ENCODE data around the gene CRCP. TPM values are rescaled to one million over a fixed set of nuclear protein-coding genes. Genes with fewer than 3 reads are reported as not detected.

Gene CRCP
- total RNA-seq, 4 donors from 2014 or later, result 20.6 to 48.6 (median 44.1) TPM

DNA sequence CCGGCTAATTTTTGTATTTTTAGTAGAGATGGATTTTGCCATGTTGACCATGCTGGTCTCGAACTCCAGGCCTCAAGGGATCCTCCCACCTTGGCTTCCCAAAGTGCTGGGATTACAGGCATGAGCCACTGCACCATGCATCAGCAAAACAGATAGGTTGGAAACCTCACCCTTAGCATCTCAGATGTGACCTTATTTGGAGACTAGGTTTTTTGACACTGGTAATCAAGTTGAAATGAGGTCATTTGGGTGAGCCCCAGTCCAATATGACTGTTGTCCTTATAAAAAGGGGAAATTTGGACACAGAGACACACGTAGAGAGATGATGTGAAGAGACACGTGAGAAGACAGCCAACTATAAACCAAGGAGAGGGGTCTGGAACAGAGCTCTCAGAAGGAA, 48.0 kb downstream of the CRCP start:
- Histone ChIP-seq H3K4me1 (no peaks in the 10 kb centered on the region), H3K36me3 (peaks cover 0 to 5% (median 0%) of the 10 kb centered on the region in 4 donors), H3K27me3 (no peaks in the 10 kb centered on the region), H3K9me3 (no peaks in the 10 kb centered on the region), H3K4me3 (no peak overlapping the region), H3K27ac (no peak overlapping the region)
- intact Hi-C loops (cut with DNase I; ENCODE audit: low total_unique reads), result no loop called here
- no peak for DNase-seq
- TF ChIP-seq, protein P1, sequence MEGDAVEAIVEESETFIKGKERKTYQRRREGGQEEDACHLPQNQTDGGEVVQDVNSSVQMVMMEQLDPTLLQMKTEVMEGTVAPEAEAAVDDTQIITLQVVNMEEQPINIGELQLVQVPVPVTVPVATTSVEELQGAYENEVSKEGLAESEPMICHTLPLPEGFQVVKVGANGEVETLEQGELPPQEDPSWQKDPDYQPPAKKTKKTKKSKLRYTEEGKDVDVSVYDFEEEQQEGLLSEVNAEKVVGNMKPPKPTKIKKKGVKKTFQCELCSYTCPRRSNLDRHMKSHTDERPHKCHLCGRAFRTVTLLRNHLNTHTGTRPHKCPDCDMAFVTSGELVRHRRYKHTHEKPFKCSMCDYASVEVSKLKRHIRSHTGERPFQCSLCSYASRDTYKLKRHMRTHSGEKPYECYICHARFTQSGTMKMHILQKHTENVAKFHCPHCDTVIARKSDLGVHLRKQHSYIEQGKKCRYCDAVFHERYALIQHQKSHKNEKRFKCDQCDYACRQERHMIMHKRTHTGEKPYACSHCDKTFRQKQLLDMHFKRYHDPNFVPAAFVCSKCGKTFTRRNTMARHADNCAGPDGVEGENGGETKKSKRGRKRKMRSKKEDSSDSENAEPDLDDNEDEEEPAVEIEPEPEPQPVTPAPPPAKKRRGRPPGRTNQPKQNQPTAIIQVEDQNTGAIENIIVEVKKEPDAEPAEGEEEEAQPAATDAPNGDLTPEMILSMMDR (IDR thresholded peaks at IDR 0.05), result no peak
- TF ChIP-seq POLR2A (IDR thresholded peaks at IDR 0.05), result no peak
- TF ChIP-seq POLR2AphosphoS5 (IDR thresholded peaks at IDR 0.05), result no peak
- no peak for TF ChIP-seq EP300 (IDR thresholded peaks at IDR 0.05; ENCODE audit: low read depth)
- in situ Hi-C loops (cut with MboI; ENCODE audit: low pct_ligation_motif_present in 1 of 4, low pct_unique_long_range_greater_than_20kb in 1 of 4, low sequenced_read_pairs in 3 of 4), result no loop called here
- WGBS, 2 donors (ENCODE audit: low coverage in 1 of 2), result 62 to 81% methylated on average over 3 to 4 of the region's 4 CpGs

DNA sequence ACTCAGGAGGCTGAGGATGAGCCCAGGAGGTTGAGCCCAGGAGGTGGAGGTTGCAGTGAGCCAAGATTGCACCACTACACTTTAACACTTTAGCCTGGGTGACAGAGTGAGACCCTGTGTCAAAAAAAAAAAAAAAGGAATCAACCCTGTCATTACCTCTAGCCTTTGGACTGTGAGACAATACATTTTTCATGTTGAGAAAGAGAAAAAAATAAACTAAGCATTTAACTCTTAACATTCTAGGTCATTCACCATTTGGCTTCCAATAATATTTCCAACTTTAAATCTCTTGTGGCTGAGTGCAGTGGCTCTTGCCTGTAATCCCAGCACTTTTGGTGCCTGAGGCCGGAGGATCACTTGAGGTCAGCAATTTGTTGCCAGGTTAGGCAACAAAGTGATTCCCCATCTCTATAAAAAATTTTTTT, 48.6 kb downstream of the CRCP start:
- H3K27me3 ChIP-seq, result no peaks in the 10 kb centered on the region
- in situ Hi-C loops (cut with MboI; ENCODE audit: low pct_ligation_motif_present in 1 of 4, low pct_unique_long_range_greater_than_20kb in 1 of 4, low sequenced_read_pairs in 3 of 4) (no loop called here), intact Hi-C loops (cut with DNase I; ENCODE audit: low total_unique reads) (no loop called here)
- DNase-seq, result no peak
- TF ChIP-seq, protein P1 (IDR thresholded peaks at IDR 0.05), result no peak
- TF ChIP-seq EP300 (IDR thresholded peaks at IDR 0.05; ENCODE audit: low read depth) (no peak), POLR2A (IDR thresholded peaks at IDR 0.05) (no peak), POLR2AphosphoS5 (IDR thresholded peaks at IDR 0.05) (no peak)
- H3K4me3 ChIP-seq, result no peak overlapping the region
- H3K4me1 ChIP-seq, result no peaks in the 10 kb centered on the region
- peaks cover 0 to 3% (median 0%) of the 10 kb centered on the region in 4 donors for H3K36me3 ChIP-seq
- no peak overlapping the region for H3K27ac ChIP-seq
- no peaks in the 10 kb centered on the region for H3K9me3 ChIP-seq
- 86 to 90% methylated on average over 1 of the region's 1 CpG for WGBS, 2 donors (ENCODE audit: low coverage in 1 of 2)

DNA sequence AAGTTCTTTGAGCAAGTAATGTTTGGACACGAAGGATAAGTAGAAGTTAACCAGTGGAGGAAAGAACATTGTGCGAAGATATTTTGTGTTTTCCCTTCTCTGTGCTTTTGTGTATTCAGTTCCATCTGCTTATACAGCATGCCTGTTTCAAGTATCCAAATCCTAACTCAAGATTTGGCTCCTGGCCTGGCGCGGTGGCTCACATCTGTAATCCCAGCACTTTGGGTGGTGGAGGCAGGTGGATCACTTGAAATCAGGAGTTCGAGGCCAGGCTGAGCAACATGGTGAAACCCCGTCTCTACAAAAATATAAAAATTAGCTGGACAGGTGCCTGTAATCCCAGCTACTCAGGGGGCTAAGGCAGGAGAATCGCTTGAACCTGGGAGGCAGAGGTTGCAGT, 49.7 kb downstream of the CRCP start:
- TF ChIP-seq, protein P1 (IDR thresholded peaks at IDR 0.05), result no peak
- no peak for TF ChIP-seq EP300 (IDR thresholded peaks at IDR 0.05; ENCODE audit: low read depth)
- no peak for TF ChIP-seq POLR2AphosphoS5 (IDR thresholded peaks at IDR 0.05)
- in situ Hi-C loops (cut with MboI; ENCODE audit: low pct_ligation_motif_present in 1 of 4, low pct_unique_long_range_greater_than_20kb in 1 of 4, low sequenced_read_pairs in 3 of 4), result no loop called here
- Histone ChIP-seq H3K4me1 (no peaks in the 10 kb centered on the region), H3K27me3 (no peaks in the 10 kb centered on the region), H3K36me3 (no peaks in the 10 kb centered on the region), H3K27ac (no peak overlapping the region), H3K9me3 (no peaks in the 10 kb centered on the region), H3K4me3 (no peak overlapping the region)
- no peak for DNase-seq
- WGBS, 2 donors (ENCODE audit: low coverage in 1 of 2), result 80 to 86% methylated on average over 3 to 7 of the region's 7 CpGs
- intact Hi-C loops (cut with DNase I; ENCODE audit: low total_unique reads), result no loop called here

DNA sequence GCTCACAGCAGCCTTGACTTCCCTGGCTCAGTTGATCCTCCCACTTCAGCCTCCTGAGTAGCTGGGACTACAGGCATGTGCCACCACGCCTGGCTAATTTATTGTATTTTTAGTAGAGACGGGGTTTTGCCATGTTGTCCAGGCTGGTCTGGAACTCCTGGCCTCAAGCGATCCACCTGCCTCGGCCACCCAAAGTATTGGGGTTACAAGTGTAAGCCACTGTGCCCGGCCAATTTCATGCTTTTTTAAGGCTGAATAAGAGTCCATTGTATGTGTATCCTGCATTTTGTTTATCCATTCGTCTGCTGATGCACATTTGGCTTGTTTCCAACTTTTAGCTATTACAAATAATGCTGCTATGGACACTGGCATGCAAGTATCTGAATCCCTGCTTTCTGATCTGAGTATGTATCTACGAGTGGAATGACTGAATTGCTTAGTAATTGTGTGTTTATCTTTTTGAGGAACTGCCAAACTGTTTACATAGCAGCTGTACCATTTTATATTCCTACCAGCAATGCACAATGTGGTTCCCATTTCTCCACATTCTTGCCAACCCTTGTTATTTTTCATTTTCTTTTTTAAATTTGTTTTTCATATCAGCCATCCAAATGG, 53.2 kb downstream of the CRCP start:
- 17 to 69% methylated on average over 1 to 7 of the region's 7 CpGs for WGBS, 2 donors (ENCODE audit: low coverage in 1 of 2)
- intact Hi-C loops (cut with DNase I; ENCODE audit: low total_unique reads) (no loop called here), in situ Hi-C loops (cut with MboI; ENCODE audit: low pct_ligation_motif_present in 1 of 4, low pct_unique_long_range_greater_than_20kb in 1 of 4, low sequenced_read_pairs in 3 of 4) (no loop called here)
- Histone ChIP-seq H3K36me3 (no peaks in the 10 kb centered on the region), H3K4me1 (no peaks in the 10 kb centered on the region), H3K27me3 (no peaks in the 10 kb centered on the region), H3K27ac (no peak overlapping the region), H3K9me3 (no peaks in the 10 kb centered on the region), H3K4me3 (no peak overlapping the region)
- no peak for TF ChIP-seq POLR2AphosphoS5 (IDR thresholded peaks at IDR 0.05)
- TF ChIP-seq EP300 (IDR thresholded peaks at IDR 0.05; ENCODE audit: low read depth), result no peak
- TF ChIP-seq, protein P1 (IDR thresholded peaks at IDR 0.05), result no peak
- no peak for TF ChIP-seq POLR2A (IDR thresholded peaks at IDR 0.05)
- no peak for DNase-seq

Data from transverse colon (tissue), 4 donors.